HG03280 (cell line): ENCODE results near the gene TMEM126B.
A peak's percentile ranks its signal among the peaks of the same experiment; 100 is the strongest.
"Not testable (repeated sequence)": the region's sequence is repeated elsewhere in the genome, so short reads cannot be mapped to it uniquely, and the experiment has no call there.

ENCODE experiments used
- ATAC-seq: cut with Tn5 transposase; IDR thresholded peaks from one replicate; pipeline ENCODE4 v1.9.1; 2021; ENCODE audit warnings: mild to moderate bottlenecking, moderate library complexity; ENCODE audit not compliant: unreplicated experiment

TMEM126B gene

DNA sequence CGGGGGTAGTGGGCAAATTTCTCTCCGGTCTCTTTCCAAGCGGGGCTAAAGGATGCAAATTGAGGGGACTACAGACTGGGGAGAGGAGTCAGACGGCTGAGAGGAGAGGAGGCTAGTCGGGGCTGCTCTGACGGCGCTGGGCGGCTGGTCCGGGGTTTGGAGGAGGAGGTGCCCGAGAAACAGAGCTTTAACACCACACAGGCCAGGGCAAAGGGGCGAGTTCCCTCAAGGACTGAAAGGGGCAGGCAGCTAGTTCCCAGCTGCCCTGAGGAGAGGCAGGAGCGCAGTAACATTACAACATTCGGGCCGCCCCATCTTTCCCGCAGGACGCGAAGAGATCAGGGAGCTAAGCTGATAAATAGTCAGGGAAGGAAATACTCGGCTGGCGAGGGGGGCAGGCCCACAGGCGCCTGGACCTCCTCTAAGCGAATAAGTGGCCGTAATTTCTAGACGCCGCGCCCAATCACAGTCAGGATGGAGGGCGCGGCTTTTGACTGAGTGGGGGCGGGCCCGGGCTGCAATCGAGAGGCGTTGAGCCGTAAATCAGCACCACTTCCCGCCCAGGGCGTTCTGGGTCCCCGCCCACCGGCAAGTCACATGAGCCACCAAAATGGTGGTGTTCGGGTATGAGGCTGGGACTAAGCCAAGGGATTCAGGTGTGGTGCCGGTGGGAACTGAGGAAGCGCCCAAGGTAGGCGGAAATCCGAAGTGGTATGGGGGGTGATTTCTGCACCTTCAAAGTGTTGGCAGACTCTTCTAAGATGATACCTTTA, at the start of gene TMEM126B:
Gene TMEM126B (plus strand): TSS at position 596 of the 773 bp plus-strand sequence. CDS start 15 bp downstream, at position 611.
- ATAC-seq = peak; percentile 99

DNA sequence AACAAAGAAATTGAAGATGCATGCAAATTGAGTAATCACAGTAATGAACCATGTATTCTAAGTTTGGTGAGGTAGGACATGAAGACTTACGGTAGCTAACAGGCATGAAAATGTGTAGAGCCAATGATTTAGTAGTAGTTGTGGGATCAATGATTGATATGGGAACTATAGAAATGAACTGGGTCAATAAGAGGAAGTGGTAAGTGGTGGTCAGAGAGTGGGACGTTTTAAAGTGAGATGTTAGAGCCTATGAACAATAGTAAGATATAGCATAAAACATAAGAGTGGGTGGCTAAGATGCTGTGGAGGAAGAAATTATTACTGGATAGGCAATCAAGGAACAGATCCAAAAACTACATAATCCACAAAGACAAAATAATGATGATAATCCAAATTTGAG, 46.3 kb upstream of the TMEM126B start:
- ATAC-seq = no peak

- no peak for ATAC-seq
These were observed 39.0 kb upstream of the TMEM126B start for GRCh38 chr11:85589373-85589772.

DNA sequence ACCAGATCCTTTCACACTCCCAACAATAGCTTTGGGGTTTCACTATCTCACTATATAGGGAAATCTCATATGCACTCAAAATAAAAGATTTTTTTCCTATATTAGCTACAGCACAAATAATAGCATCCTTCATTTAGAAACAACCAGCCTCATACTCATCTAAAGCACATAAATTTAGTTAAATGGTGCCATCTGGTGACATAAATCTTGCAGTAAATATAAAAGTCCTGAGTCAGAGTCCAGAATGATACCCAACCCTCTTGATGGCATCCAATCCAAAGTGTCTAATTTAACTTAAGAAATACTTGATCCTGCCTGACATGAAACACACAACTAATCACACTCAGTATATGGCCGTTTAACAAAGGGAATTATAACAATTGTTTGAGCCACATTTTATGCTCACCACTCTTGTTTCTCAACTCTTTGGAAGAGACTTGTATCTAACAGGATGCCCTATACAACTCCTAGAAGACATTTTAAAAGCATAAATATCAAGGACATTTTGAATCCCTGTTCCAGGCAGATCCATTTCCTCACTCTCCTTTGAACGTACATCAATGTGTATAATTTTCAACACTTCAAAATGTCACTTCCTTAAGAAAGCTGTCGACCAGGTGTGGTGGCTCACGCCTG, 37.4 kb upstream of the TMEM126B start:
- ATAC-seq = no peak

GRCh38 chr11:85595285-85595884, 33.0 kb upstream of the TMEM126B start:
- ATAC-seq = peak; percentile 71

GRCh38 chr11:85596886-85597285, 31.5 kb upstream of the TMEM126B start:
- no peak for ATAC-seq

- no peak for ATAC-seq
These were observed 29.3 kb upstream of the TMEM126B start for GRCh38 chr11:85599083-85599482.

GRCh38 chr11:85602526-85603213, 25.7 kb upstream of the TMEM126B start:
- ATAC-seq = no peak

GRCh38 chr11:85603220-85603619, 25.2 kb upstream of the TMEM126B start:
- no peak for ATAC-seq

- ATAC-seq = not testable (repeated sequence)
These were observed 22.2 kb upstream of the TMEM126B start for GRCh38 chr11:85606237-85606636.

DNA sequence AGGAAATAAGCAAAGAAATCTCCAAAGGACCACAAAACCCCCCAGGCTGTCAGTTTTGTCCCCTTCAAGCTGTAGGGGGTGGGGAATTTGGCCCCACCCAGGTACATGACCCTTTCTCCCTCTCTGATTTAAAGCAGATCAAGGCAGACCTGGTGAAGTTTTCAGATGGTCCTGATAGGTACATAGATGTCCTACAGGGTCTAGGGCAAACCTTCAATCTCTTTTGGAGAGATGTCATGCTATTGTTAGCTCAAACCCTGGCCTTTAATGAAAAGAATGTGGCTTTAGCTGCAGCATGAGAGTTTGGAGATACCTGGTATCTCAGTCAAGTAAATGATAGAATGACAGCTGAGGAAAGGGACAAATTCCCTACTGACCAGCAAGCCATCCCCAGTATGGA, 19.8 kb upstream of the TMEM126B start:
- not testable (repeated sequence) for ATAC-seq

- not testable (repeated sequence) for ATAC-seq
These were observed 19.1 kb upstream of the TMEM126B start for GRCh38 chr11:85609286-85609685.

- ATAC-seq = not testable (repeated sequence)
These were observed 16.8 kb upstream of the TMEM126B start for GRCh38 chr11:85611643-85612042.

DNA sequence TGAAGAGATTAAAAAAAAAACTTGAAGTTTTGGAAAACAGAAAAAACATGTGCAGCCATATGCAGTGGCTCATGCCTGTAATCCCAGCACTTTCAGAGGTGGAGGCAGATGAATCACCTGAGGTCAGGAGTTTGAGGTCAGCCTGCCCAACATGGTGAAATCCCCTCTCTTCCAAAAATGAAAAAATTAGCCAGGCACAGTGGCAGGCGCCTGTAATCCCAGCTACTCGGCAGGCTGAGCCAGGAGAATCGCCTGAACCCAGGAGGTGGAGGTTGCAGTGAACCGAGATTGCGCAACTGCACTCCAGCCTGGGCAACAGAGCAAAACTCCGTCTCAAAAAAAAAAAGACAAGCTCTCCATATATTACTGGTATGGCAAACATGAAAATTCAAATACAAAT, 8.9 kb upstream of the TMEM126B start:
- no peak for ATAC-seq

- no peak for ATAC-seq
These were observed 8.1 kb upstream of the TMEM126B start for GRCh38 chr11:85620256-85620655.

DNA sequence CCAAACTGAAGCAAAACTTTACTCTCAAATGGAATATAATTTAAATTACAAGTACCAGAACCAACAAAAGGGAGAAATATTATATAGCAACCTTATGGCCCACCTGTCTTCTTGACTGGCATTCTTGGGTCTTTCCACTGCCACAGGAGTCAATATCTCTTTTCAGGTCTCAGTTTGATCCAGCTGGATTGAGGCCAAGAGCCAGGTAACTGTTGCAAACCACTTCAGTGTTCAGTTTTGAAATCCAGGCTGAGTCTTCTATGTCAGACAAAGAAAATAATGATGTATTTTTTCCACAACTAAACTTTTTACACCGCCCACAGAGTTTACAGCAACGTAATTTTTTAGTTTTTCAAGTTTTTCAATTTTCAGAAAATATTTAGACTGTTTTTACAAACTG, 1.9 kb upstream of the TMEM126B start:
- ATAC-seq = no peak

GRCh38 chr11:85627332-85627997, 928 bp upstream of the TMEM126B start, which contains the start of gene DLG2:
DLG2 (minus strand) TSS chr11:85627344.
- ATAC-seq = no peak

- peak; percentile 7 for ATAC-seq
These were observed 463 bp downstream of the TMEM126B start for GRCh38 chr11:85628771-85629341.

DNA sequence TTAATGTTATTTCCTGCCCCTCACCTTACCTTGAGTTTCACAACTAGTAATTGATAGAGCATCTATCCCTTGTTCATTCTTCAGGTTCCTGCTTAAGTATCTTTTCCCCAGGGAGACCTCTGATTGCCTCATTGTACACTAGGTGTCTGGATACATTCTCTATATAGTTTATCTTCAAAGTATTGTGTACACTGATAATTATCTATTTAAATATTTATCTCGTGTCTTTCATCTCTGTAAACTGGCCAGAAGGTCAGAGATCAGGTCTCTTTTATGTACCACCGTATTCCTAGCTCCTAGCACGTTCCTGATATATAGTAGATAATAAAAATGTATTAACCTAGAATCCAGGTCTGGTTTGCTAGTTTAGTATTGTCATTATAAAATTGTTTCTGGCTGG, 6.4 kb downstream of the TMEM126B start:
- no peak for ATAC-seq

DNA sequence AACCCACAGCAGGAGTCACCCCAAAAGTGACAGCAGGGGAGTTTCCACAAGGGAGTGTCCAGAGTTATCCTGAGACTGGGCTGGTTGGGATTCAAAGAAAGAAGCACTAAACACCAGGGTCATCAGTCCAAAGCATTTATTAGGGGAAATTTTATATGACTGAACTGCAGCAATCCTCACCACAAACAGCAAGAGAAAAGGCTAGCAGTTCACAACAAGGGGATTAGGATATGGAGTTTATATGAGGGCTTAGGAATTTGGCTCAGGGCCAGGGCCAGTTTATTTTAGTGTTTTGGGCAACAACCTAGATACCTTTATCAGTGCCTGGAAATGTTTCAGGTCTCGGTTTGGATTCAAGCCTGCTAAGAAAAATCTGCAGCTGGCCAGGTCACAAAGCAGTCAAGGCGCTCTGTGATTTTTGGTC, 14.8 kb downstream of the TMEM126B start:
- no peak for ATAC-seq
